Measurements from ENCODE around the gene PSRC1.

PSRC1 gene

GRCh38 chr1:109251277-109252166, 31.4 kb downstream of the PSRC1 start:
- no peak for DNase-seq (ENCODE audit: extremely low read depth, low read depth)
- no peak for TF ChIP-seq CTCF (IDR thresholded peaks at IDR 0.05; ENCODE audit: low read depth, low read length)

- no peak for TF ChIP-seq CTCF (IDR thresholded peaks at IDR 0.05; ENCODE audit: low read depth, low read length)
- no peak for DNase-seq (ENCODE audit: extremely low read depth, low read depth)
Observed at GRCh38 chr1:109250454-109251276, 32.3 kb downstream of the PSRC1 start.

- DNase-seq (ENCODE audit: extremely low read depth, low read depth), result no peak
- TF ChIP-seq CTCF (IDR thresholded peaks at IDR 0.05; ENCODE audit: low read depth, low read length), result no peak
Observed at GRCh38 chr1:109249654-109250401, 33.1 kb downstream of the PSRC1 start.

- TF ChIP-seq CTCF (IDR thresholded peaks at IDR 0.05; ENCODE audit: low read depth, low read length), result no peak
- DNase-seq (ENCODE audit: extremely low read depth, low read depth), result no peak
Observed at GRCh38 chr1:109248797-109249629, 33.9 kb downstream of the PSRC1 start, which contains the start of gene CELSR2. Gene CELSR2, plus strand, starts transcription at chr1:109249539. Its CDS starts 541 bp downstream, at chr1:109250080.

- no peak for TF ChIP-seq CTCF (IDR thresholded peaks at IDR 0.05; ENCODE audit: low read depth, low read length)
- no peak for DNase-seq (ENCODE audit: extremely low read depth, low read depth)
Observed at GRCh38 chr1:109248444-109248796, 34.5 kb downstream of the PSRC1 start.

- no peak for DNase-seq (ENCODE audit: extremely low read depth, low read depth)
- TF ChIP-seq CTCF (IDR thresholded peaks at IDR 0.05; ENCODE audit: low read depth, low read length), result no peak
Observed at GRCh38 chr1:109247401-109248365, 35.3 kb downstream of the PSRC1 start.
